Tibial nerve (tissue), 3 donors: Measurements from ENCODE around the gene CXXC5.

Experiments used
- CTCF ChIP-seq, 5 experiments: fragments of 200-600 bp in 3 of 5; fragments of 450-650 bp in 2 of 5; sonication (generic) in 3 of 5; IDR thresholded peaks; one replicate each; pipeline ENCODE4 v1.5.1; 2016 to 2019; ENCODE audit warnings: antibody characterized with exemption in 5 of 5, mild to moderate bottlenecking in 3 of 5, moderate library complexity in 2 of 5
- POLR2A ChIP-seq, 2 donors: fragments of 450-650 bp; IDR thresholded peaks; one replicate each; pipeline ENCODE4 v1.6.1; 2017; ENCODE audit warnings: antibody characterized with exemption in 2 of 2, mild to moderate bottlenecking in 2 of 2, moderate library complexity in 2 of 2

GRCh38 chr5:139686706-139687441, 38.7 kb downstream of the CXXC5 start:
- TF ChIP-seq CTCF (IDR thresholded peaks at IDR 0.05) (no peak), POLR2A (IDR thresholded peaks at IDR 0.05) (no peak)
